Cardiac atrium fibroblast (primary cell): ENCODE data around the gene RCAN3. TPM values are rescaled to one million over a fixed set of nuclear protein-coding genes. Genes with fewer than 3 reads are reported as not detected.

Source experiments
- total RNA-seq: library from RNA; depleted of rRNA; stranded (reverse); fragments of >200 nt; gene quantifications from 2 replicates; pipeline ENCODE4 v1.2.3, GENCODE V29; 2015

The RCAN3 gene
- 6.5 and 7.3 TPM in 2 replicates for total RNA-seq

DNA sequence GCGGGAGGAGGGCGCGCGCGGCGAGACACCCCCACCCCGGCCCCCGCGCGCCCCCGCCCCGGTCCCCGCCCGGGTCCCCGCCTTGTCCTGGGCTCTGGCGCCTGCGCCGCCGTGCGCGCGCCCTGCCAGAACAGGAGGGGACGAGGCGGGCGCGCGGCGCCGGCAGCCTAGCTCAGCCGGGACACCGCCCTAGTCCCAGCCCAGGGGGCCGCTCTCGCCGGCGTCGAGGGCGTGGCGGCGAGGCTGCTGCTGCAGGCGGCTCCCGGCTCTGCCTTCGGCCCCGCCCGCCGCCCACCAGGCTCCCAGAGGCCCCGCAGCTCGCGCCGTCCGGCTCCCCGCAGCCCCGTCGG lies at the start of gene RCAN3:
RCAN3 (plus strand) TSS at position 128 of the 350 bp plus-strand sequence. CDS start 11,537 bp downstream, outside the sequence.

DNA sequence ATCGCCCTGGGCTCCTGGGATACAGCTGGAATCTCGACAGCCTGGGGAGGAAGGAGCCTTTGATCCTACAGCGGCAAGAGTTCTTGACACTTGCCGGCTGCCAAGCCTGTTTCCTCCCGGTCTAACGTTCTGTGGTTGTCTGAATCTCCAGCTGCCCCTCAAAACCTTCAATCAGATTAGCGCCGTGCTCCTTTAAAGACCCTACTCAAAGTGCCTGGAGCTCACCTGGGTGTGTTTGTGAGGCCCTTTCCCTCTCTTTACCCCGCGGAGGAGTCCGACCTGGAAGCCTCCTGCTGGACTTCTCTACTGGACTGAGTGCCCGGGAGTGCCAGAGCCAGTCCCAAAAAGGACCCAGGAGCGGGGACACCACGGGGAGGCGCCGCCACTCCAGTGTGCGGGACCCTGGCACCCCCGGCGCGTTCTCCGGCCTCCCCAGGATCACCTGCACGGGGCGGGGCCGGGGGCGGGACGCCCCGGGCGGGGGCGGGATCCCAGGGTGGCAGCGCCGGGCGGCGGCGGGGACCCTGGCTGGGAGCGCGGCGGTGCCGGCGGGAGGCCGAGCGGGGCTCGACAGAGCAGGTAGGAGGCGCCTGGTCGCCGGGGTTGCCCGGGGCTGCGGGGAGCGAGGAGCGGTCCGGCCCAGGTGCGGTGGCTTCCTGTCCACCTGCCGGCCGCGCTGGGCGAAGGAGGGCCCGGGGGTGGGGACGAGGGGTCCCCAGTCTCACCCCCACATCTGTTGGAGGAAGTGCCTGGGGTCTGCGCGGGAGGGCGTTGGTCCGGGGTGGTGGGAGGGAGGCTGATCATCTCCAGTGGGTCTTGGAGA lies 53.2 kb downstream of the RCAN3 start, which contains the start of gene NCMAP:
NCMAP (plus strand) TSS at position 497 of the 823 bp plus-strand sequence. CDS start 39,344 bp downstream, outside the sequence.

Other genes with a start within 250 kb of the RCAN3 start
- not detected in 2 replicates for gene GRHL3, start 183.5 kb upstream of the RCAN3 start, total RNA-seq
- gene STPG1, start 89.1 kb upstream of the RCAN3 start, total RNA-seq = 2.6 and 4.3 TPM in 2 replicates
- 13.4 and 19.5 TPM in 2 replicates for gene NIPAL3, start 87.0 kb upstream of the RCAN3 start, total RNA-seq
- not detected in 2 replicates for gene NCMAP, start 53.3 kb downstream of the RCAN3 start, total RNA-seq
- gene SRRM1, start 140.5 kb downstream of the RCAN3 start, total RNA-seq = 27.1 and 29.6 TPM in 2 replicates
- 383 and 389 TPM in 2 replicates for gene CLIC4, start 242.6 kb downstream of the RCAN3 start, total RNA-seq